HG02884 (cell line): ENCODE measurements around the gene RPS26.
"Not testable (repeated sequence)": the region's sequence is repeated elsewhere in the genome, so short reads cannot be mapped to it uniquely, and the experiment has no call there.

Experiments
- ATAC-seq: cut with Tn5 transposase; IDR thresholded peaks from one replicate; pipeline ENCODE4 v1.9.1; 2021; ENCODE audit warnings: mild to moderate bottlenecking, moderate library complexity; ENCODE audit not compliant: unreplicated experiment

The RPS26 gene

GRCh38 chr12:56074396-56074795, 32.7 kb downstream of the RPS26 start:
- ATAC-seq, result no peak

- not testable (repeated sequence) for ATAC-seq
Measured at GRCh38 chr12:56077966-56078365, 36.2 kb downstream of the RPS26 start.

GRCh38 chr12:56078427-56078826, 36.7 kb downstream of the RPS26 start:
- no peak for ATAC-seq

GRCh38 chr12:56078931-56079722, 37.4 kb downstream of the RPS26 start:
- peak; percentile 55 for ATAC-seq

GRCh38 chr12:56079723-56080555, 38.2 kb downstream of the RPS26 start, which contains the start of gene ERBB3:
TSS of gene ERBB3 (plus strand) at chr12:56080165. CDS start at chr12:56080301, 136 bp downstream.
- no peak for ATAC-seq

- no peak for ATAC-seq
Measured at GRCh38 chr12:56080556-56081138, 38.9 kb downstream of the RPS26 start.

GRCh38 chr12:56081393-56082347, 40.0 kb downstream of the RPS26 start:
- ATAC-seq, result no peak

- ATAC-seq, result no peak
Measured at GRCh38 chr12:56082382-56082781, 40.7 kb downstream of the RPS26 start.

- no peak for ATAC-seq
Measured at GRCh38 chr12:56082967-56083366, 41.2 kb downstream of the RPS26 start.

- ATAC-seq, result no peak
Measured at GRCh38 chr12:56084958-56085543, 43.3 kb downstream of the RPS26 start.

GRCh38 chr12:56086096-56086495, 44.4 kb downstream of the RPS26 start:
- no peak for ATAC-seq

- no peak for ATAC-seq
Measured at GRCh38 chr12:56086608-56087007, 44.9 kb downstream of the RPS26 start.

- no peak for ATAC-seq
Measured at GRCh38 chr12:56087220-56087619, 45.5 kb downstream of the RPS26 start.
